Esophagus (tissue), 2 donors: ENCODE results near the gene SGMS1. TPM values are rescaled to one million over a fixed set of nuclear protein-coding genes. Genes with fewer than 3 reads are reported as not detected.

ENCODE experiments used
- H3K27ac ChIP-seq, 2 donors: one replicate each; pipeline ENCODE4 v1.5.1; 2013; ENCODE audit warnings: low read depth in 2 of 2, mild to moderate bottlenecking in 2 of 2, inconsistent platforms in 1 of 2, low read length in 1 of 2, moderate library complexity in 1 of 2
- H3K27me3 ChIP-seq, 2 donors: one replicate each; pipeline ENCODE4 v1.6.1; 2013; ENCODE audit warnings: low read length in 2 of 2, control low read depth in 1 of 2, mild to moderate bottlenecking in 1 of 2; ENCODE audit not compliant: insufficient read depth in 2 of 2, control insufficient read depth in 1 of 2
- H3K36me3 ChIP-seq, 2 donors: one replicate each; pipeline ENCODE4 v1.6.1; 2013; ENCODE audit warnings: low read length in 1 of 2; ENCODE audit not compliant: control insufficient read depth in 2 of 2, insufficient read depth in 2 of 2
- H3K4me1 ChIP-seq, 2 donors: one replicate each; pipeline ENCODE4 v1.6.1; 2013; ENCODE audit warnings: low read length in 1 of 2; ENCODE audit not compliant: control insufficient read depth in 2 of 2, insufficient read depth in 2 of 2
- H3K4me3 ChIP-seq, 2 donors: one replicate each; pipeline ENCODE4 v1.5.1; 2013; ENCODE audit warnings: low read length in 2 of 2, mild to moderate bottlenecking in 2 of 2, low read depth in 1 of 2, moderate library complexity in 1 of 2
- H3K9me3 ChIP-seq, 2 donors: one replicate each; pipeline ENCODE4 v1.6.1; 2013; ENCODE audit warnings: mild to moderate bottlenecking in 2 of 2, low read depth in 1 of 2, low read length in 1 of 2, moderate library complexity in 1 of 2; ENCODE audit not compliant: control insufficient read depth in 2 of 2, insufficient read depth in 1 of 2
- WGBS, 2 donors: extraction: QIAGEN DNeasy Blood & Tissue Kit; methylation state at CpG; one replicate each; pipeline ENCODE4 v1.1.7; 2013; 5-methylcytosine and 5-hydroxymethylcytosine counted together
- polyA plus RNA-seq, 2 donors: library from polyadenylated mRNA; stranded (reverse); fragments of 200-250 nt; gene quantifications; one replicate each; pipeline ENCODE4 v1.2.3, GENCODE V29; 2013
- donor health status: healthy with polysubstance abuse.
- donor health status: Bipolar disorder and iron deficiency.

SGMS1 gene
- polyA plus RNA-seq, 2 donors: 5.4 to 7.9 TPM

GRCh38 chr10:50314169-50315071 is 309.3 kb downstream of the SGMS1 start:
- peaks cover 6% of the 10 kb centered on the region in 2 donors for H3K36me3 ChIP-seq
- H3K27ac ChIP-seq: no peak overlapping the region
- no peak overlapping the region for H3K4me3 ChIP-seq
- H3K9me3 ChIP-seq: no peaks in the 10 kb centered on the region
- no peaks in the 10 kb centered on the region for H3K27me3 ChIP-seq
- WGBS, 2 donors: 95 to 97% methylated on average over 10 of the region's 10 CpGs
- peaks cover 0 to 2% of the 10 kb centered on the region in 2 donors for H3K4me1 ChIP-seq

DNA sequence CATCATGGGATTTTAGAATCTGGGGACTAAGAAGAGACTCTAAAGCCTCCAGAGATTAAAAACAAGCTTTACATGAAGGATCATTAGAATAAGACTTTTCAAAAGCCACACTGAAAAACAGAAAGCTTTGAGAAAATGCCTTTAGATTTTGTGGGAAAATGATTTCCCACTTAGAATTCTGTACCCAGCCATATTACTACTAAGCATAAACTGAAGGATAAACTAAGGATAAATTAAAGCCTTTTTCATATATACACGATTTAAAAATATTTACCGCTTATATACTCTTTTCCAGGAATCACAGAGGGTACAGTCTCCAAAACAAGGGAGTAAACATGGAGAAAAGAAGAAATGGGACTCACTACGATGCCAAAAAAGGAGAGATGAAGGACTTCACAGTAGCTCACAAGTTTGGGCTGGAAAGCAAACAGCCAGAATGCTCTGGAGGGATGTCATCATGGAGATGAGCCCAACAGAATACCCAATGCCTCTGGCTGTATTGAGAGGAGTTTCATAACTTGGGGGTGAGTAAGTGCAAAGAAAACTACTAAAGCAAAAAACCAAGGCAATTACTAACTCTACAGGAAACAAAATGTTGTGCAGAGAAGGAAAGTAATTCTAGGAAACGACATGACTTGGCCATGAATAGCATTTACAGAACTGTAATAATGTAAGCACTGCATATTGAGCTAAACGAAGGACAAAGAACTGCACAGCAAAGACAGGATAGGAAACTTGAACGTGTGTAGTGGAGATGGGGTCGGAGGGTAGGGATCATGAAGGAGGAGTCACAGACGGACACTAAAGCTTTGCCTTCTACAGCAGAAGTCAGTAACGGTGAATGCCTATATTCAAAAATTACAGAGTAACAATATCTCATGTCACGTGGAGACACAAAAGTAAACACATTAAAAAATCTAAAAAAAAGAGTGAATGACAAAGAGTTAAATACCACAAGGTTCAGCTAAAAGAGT is 311.0 kb downstream of the SGMS1 start:
- Histone ChIP-seq H3K27me3 (no peaks in the 10 kb centered on the region), H3K4me1 (peaks cover 0 to 2% of the 10 kb centered on the region in 2 donors), H3K36me3 (peaks cover 6 to 8% of the 10 kb centered on the region in 2 donors), H3K9me3 (no peaks in the 10 kb centered on the region), H3K4me3 (no peak overlapping the region), H3K27ac (no peak overlapping the region)
- WGBS, 2 donors: 75 to 81% methylated on average over 10 of the region's 10 CpGs

GRCh38 chr10:50310560-50311174 is 313.1 kb downstream of the SGMS1 start:
- H3K36me3 ChIP-seq: peaks cover 6 to 8% of the 10 kb centered on the region in 2 donors
- H3K4me3 ChIP-seq: no peak overlapping the region
- no peaks in the 10 kb centered on the region for H3K27me3 ChIP-seq
- WGBS, 2 donors: 94% methylated on average over 4 of the region's 4 CpGs
- H3K4me1 ChIP-seq: no peaks in the 10 kb centered on the region
- no peaks in the 10 kb centered on the region for H3K9me3 ChIP-seq
- no peak overlapping the region for H3K27ac ChIP-seq

DNA sequence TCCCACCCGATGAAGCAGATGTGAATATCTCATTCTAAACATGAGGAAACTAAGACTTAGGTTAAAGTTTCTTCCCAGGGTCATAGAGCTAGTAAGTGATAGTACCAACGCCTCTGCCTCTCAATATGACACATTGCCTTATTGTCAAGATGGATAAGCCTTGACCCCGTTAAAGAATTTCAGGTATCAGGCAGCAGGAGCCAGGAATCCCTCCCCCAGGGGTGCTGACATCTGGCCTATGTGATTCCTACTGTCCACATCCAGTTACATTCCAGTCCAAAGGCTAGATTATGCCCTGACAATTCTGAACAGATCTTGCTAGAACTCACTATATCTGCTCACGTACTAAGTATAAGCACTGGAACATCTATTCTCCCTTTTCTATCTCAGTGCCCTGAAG is 314.4 kb downstream of the SGMS1 start:
- Histone ChIP-seq H3K36me3 (peaks cover 6 to 8% of the 10 kb centered on the region in 2 donors), H3K9me3 (no peaks in the 10 kb centered on the region), H3K4me3 (no peak overlapping the region), H3K4me1 (no peaks in the 10 kb centered on the region), H3K27ac (no peak overlapping the region), H3K27me3 (no peaks in the 10 kb centered on the region)
- WGBS, 2 donors: 89% methylated on average over 4 of the region's 4 CpGs

DNA sequence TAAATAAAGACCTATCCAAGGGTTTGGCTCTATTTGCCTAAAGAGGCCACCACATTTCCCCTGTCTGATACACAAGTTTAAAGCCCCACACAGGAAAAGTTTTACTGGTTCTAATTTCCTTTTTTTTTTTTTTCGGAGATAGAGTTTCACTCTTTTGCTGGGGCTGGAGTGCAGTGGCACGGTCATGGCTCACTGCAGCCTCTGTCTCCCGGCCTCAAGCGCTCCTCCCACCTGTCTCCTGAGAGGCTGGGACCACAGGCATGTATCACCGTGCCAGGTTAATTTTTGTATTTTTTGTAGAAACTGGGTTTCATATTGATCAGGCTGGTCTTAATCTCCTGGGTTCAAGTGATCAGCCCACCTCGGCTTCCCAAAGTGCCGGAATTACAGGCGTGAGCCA is 319.1 kb downstream of the SGMS1 start:
- 96 to 97% methylated on average over 8 of the region's 8 CpGs for WGBS, 2 donors
- no peak overlapping the region for H3K27ac ChIP-seq
- H3K4me3 ChIP-seq: no peak overlapping the region
- H3K27me3 ChIP-seq: no peaks in the 10 kb centered on the region
- H3K9me3 ChIP-seq: no peaks in the 10 kb centered on the region
- H3K36me3 ChIP-seq: peaks cover 0 to 3% of the 10 kb centered on the region in 2 donors
- no peaks in the 10 kb centered on the region for H3K4me1 ChIP-seq

GRCh38 chr10:50299948-50300669 is 323.6 kb downstream of the SGMS1 start:
- H3K9me3 ChIP-seq: no peaks in the 10 kb centered on the region
- no peaks in the 10 kb centered on the region for H3K27me3 ChIP-seq
- H3K36me3 ChIP-seq: no peaks in the 10 kb centered on the region
- H3K27ac ChIP-seq: no peak overlapping the region
- WGBS, 2 donors: 95 to 96% methylated on average over 1 of the region's 1 CpG
- no peaks in the 10 kb centered on the region for H3K4me1 ChIP-seq
- H3K4me3 ChIP-seq: no peak overlapping the region

DNA sequence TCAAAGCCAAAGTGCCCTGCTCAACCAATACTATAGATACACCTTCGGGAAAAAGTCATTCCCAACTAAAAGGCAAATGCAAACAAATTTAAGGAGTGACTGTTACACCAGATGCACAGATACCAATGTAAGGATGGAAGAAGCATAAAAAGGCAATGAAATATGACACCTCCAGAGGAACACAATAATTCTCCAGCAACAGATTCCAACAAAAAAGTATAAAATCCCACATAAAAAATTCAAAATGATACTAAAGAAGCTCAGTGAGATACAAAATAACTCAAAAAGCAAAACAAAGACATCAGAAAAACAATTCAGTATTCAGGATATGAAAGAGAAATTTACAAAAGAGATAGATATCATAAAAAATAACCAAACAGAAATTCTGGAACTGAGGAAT is 328.4 kb downstream of the SGMS1 start:
- 73 to 86% methylated on average over 1 of the region's 1 CpG for WGBS, 2 donors
- Histone ChIP-seq H3K9me3 (no peaks in the 10 kb centered on the region), H3K4me3 (no peak overlapping the region), H3K27me3 (no peaks in the 10 kb centered on the region), H3K4me1 (no peaks in the 10 kb centered on the region), H3K36me3 (no peaks in the 10 kb centered on the region), H3K27ac (no peak overlapping the region)

DNA sequence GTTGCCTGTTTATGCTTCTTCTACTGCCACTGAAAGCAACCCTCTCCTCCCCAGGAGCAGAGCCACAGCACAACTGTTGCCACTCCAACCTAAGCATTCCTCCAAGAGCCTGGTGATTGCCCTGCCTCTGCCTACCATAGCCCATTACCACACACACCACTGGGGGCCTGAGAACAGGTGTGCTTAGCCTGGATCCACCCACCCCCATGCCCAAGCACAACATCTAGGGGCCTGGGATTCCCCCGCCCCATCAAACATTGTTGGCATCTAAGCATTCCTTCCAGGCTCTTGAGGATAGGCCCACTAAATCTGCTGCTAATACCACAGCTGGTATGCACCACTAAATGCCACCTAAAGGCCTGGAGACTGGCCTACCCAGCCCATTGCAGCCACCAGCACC is 329.2 kb downstream of the SGMS1 start:
- Histone ChIP-seq H3K27ac (no peak overlapping the region), H3K4me1 (no peaks in the 10 kb centered on the region), H3K27me3 (no peaks in the 10 kb centered on the region), H3K9me3 (no peaks in the 10 kb centered on the region), H3K4me3 (no peak overlapping the region), H3K36me3 (no peaks in the 10 kb centered on the region)
- WGBS, 2 donors: 94 to 100% methylated on average over 1 of the region's 1 CpG
